ENCODE data around the gene BCAP29.

DNA sequence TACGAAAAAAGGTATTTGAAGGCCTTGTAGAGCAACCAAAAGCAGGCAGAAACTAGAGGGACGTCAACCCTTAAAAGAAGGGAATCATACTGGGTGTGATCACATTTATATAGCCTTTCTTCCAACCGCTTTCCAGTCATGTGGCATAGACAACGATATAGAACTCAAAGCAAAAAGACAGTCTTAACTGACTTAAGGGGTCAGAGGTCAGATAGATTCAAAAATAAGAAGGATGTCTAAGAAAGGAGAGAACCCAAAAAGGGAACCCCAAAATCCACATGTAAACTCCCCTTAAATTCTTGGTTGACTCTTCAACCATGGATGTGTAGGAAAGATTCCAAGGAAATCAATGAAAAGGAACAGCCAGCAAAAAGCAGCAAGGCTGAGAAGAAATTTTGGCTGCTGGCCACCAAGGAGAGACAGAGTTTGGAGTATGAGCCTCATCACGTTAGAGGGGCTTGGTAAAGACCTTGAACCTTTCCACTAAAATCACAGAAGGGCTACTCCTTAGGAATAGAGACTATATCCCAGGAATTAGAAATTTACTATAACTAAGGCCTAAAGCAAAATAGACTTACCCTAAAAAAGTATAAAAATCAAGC, 8.6 kb downstream of the BCAP29 start:
- TF ChIP-seq, protein P1, sequence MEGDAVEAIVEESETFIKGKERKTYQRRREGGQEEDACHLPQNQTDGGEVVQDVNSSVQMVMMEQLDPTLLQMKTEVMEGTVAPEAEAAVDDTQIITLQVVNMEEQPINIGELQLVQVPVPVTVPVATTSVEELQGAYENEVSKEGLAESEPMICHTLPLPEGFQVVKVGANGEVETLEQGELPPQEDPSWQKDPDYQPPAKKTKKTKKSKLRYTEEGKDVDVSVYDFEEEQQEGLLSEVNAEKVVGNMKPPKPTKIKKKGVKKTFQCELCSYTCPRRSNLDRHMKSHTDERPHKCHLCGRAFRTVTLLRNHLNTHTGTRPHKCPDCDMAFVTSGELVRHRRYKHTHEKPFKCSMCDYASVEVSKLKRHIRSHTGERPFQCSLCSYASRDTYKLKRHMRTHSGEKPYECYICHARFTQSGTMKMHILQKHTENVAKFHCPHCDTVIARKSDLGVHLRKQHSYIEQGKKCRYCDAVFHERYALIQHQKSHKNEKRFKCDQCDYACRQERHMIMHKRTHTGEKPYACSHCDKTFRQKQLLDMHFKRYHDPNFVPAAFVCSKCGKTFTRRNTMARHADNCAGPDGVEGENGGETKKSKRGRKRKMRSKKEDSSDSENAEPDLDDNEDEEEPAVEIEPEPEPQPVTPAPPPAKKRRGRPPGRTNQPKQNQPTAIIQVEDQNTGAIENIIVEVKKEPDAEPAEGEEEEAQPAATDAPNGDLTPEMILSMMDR (IDR thresholded peaks at IDR 0.05) = no peak
- TF ChIP-seq POLR2A (IDR thresholded peaks at IDR 0.05) = no peak

Data from thyroid gland (tissue), 4 donors.